ENCODE data around the gene ARHGAP6. TPM values are rescaled to one million over a fixed set of nuclear protein-coding genes. Genes with fewer than 3 reads are reported as not detected.

The ARHGAP6 gene
- total RNA-seq, 1 experiment from 2014 or later = 0.10 TPM

DNA sequence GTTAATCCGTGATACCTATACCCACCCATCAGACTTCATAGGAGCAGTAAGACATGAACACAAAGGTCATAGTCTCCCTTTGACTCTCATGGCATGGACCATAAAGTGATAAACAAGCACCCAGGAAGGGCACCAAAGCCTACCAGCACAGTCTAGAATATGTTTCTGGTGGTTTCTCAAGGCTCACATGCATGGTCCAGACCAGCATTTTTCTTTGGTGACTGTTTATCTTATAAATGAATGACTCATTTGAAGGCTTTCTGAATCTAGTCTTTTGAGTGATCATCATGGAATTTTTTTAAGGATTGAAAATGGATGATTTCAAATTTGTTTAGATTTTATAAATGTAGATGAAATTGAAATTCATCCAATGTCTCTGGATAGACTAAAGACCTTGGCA lies 404.5 kb downstream of the ARHGAP6 start:
- no peak for ATAC-seq

DNA sequence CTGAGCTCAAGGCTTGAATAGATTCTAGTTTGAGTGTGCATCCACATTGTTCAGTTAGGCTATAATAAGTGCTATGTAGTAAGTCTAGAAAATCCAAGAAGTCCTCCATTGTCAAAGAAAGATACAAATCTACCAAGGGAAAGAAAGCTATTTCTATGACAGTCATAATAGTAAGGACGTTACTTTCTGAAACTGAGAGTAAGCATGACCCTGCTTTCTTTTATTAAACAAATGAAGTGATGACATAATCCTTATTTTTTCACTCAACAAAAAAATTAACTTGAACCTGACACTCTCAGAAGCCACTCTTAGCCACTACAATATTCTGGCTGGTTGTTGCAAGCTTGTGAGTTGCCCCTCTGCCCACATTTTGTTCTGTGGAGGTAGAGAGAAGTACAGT lies 406.3 kb downstream of the ARHGAP6 start:
- RAD21 ChIA-PET (ENCODE audit: low non-redundant PET in 1 of 2, low total read pairs in 2 of 2, uncharacterized antibody in 2 of 2, unreplicated experiment in 2 of 2) = no interaction called here
- Histone ChIP-seq H3K36me3 (ENCODE audit: control insufficient read depth in 1 of 2, insufficient read depth in 2 of 2, low read length in 2 of 2) (no peaks in the 10 kb centered on the region), H3K27ac (ENCODE audit: low read depth, low read length) (no peak overlapping the region), H3K79me2 (ENCODE audit: insufficient read depth, low read length) (no peaks in the 10 kb centered on the region), H3K4me2 (ENCODE audit: low read length) (no peak overlapping the region), H4K20me1 (ENCODE audit: insufficient read depth) (no peaks in the 10 kb centered on the region), H3K9me3 (ENCODE audit: control insufficient read depth in 1 of 2, insufficient read depth in 1 of 2, low read depth in 1 of 2, low read length in 2 of 2) (no peaks in the 10 kb centered on the region), H3K9me2 (ENCODE audit: insufficient read depth) (no peaks in the 10 kb centered on the region), H3K4me3 (replicated peaks in 1 of 2; ENCODE audit: low read depth in 1 of 2, low read length in 2 of 2) (no peak overlapping the region), H3K9ac (ENCODE audit: low read length) (no peak overlapping the region), H3K4me1 (ENCODE audit: control insufficient read depth in 1 of 2, insufficient read depth in 2 of 2, low read length in 2 of 2) (no peaks in the 10 kb centered on the region), H2AFZ (ENCODE audit: low read depth, low read length, poor library complexity, severe bottlenecking) (no peak overlapping the region), H3K27me3 (ENCODE audit: insufficient read depth, low read length) (no peaks in the 10 kb centered on the region)
- POLR2A ChIA-PET = no interaction called here
- BruUV-seq (replicated peaks) = no TSS peak
- ATAC-seq = no peak
- intact Hi-C loops (cut with micrococcal nuclease) = no loop called here
- CTCF ChIA-PET = no interaction called here
- no peak for DNase-seq (ENCODE audit: low read depth, low spot score)
- TF ChIP-seq TCF7L2 (IDR thresholded peaks at IDR 0.05; ENCODE audit: borderline replicate concordance, extremely low read depth, insufficient read depth, insufficient read length) (no peak), SP1 (IDR thresholded peaks at IDR 0.05; ENCODE audit: low read depth) (no peak), EZH2 (IDR thresholded peaks at IDR 0.05) (no peak), EZH2phosphoT487 (IDR thresholded peaks at IDR 0.05; ENCODE audit: borderline replicate concordance) (no peak), POLR2A (IDR thresholded peaks at IDR 0.05; ENCODE audit: borderline replicate concordance, extremely low read depth, insufficient read depth, insufficient read length) (no peak), FOSL1 (IDR thresholded peaks at IDR 0.05; ENCODE audit: low read depth) (no peak), RAD21 (IDR thresholded peaks at IDR 0.05; ENCODE audit: low read depth) (no peak)
- TF ChIP-seq, protein P1, sequence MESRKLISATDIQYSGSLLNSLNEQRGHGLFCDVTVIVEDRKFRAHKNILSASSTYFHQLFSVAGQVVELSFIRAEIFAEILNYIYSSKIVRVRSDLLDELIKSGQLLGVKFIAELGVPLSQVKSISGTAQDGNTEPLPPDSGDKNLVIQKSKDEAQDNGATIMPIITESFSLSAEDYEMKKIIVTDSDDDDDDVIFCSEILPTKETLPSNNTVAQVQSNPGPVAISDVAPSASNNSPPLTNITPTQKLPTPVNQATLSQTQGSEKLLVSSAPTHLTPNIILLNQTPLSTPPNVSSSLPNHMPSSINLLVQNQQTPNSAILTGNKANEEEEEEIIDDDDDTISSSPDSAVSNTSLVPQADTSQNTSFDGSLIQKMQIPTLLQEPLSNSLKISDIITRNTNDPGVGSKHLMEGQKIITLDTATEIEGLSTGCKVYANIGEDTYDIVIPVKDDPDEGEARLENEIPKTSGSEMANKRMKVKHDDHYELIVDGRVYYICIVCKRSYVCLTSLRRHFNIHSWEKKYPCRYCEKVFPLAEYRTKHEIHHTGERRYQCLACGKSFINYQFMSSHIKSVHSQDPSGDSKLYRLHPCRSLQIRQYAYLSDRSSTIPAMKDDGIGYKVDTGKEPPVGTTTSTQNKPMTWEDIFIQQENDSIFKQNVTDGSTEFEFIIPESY (IDR thresholded peaks at IDR 0.05; ENCODE audit: extremely low read depth, insufficient replicate concordance, low read length) = no peak

More for the DNA sequence above, 404.5 kb downstream of the ARHGAP6 start:
- no TSS peak for BruUV-seq (replicated peaks)
- H3K9me2 ChIP-seq (ENCODE audit: insufficient read depth) = no peaks in the 10 kb centered on the region
- H4K20me1 ChIP-seq (ENCODE audit: insufficient read depth) = no peaks in the 10 kb centered on the region
- H3K4me2 ChIP-seq (ENCODE audit: low read length) = no peak overlapping the region
- no peaks in the 10 kb centered on the region for H3K36me3 ChIP-seq (ENCODE audit: control insufficient read depth in 1 of 2, insufficient read depth in 2 of 2, low read length in 2 of 2)
- intact Hi-C loops (cut with micrococcal nuclease) = no loop called here
- TF ChIP-seq, protein P2, sequence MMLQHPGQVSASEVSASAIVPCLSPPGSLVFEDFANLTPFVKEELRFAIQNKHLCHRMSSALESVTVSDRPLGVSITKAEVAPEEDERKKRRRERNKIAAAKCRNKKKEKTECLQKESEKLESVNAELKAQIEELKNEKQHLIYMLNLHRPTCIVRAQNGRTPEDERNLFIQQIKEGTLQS (IDR thresholded peaks at IDR 0.05) = no peak
- TF ChIP-seq CTCF (IDR thresholded peaks at IDR 0.05 in 2 of 3, conservative IDR thresholded peaks at IDR 0.05 in 1 of 3; ENCODE audit: borderline replicate concordance in 1 of 3, insufficient read depth in 1 of 3, low read depth in 2 of 3, low read length in 2 of 3) (no peak), EGR1 (IDR thresholded peaks at IDR 0.05; ENCODE audit: low read depth) (no peak), YY1 (IDR thresholded peaks at IDR 0.05; ENCODE audit: extremely low read depth, insufficient replicate concordance, low read depth, low read length) (no peak), ZFX (IDR thresholded peaks at IDR 0.05) (no peak)
- H3K4me3 ChIP-seq (replicated peaks in 1 of 2; ENCODE audit: low read depth in 1 of 2, low read length in 2 of 2) = no peak overlapping the region
- ChIA-PET RAD21 (ENCODE audit: low non-redundant PET in 1 of 2, low total read pairs in 2 of 2, uncharacterized antibody in 2 of 2, unreplicated experiment in 2 of 2) (no interaction called here), POLR2A (no interaction called here), CTCF (no interaction called here)
- no peaks in the 10 kb centered on the region for H3K4me1 ChIP-seq (ENCODE audit: control insufficient read depth in 1 of 2, insufficient read depth in 2 of 2, low read length in 2 of 2)
- no peak for DNase-seq (ENCODE audit: low read depth, low spot score)
- no peak overlapping the region for H3K9ac ChIP-seq (ENCODE audit: low read length)
- H2AFZ ChIP-seq (ENCODE audit: low read depth, low read length, poor library complexity, severe bottlenecking) = no peak overlapping the region
- no peaks in the 10 kb centered on the region for H3K79me2 ChIP-seq (ENCODE audit: insufficient read depth, low read length)
- no peak overlapping the region for H3K27ac ChIP-seq (ENCODE audit: low read depth, low read length)
- no peaks in the 10 kb centered on the region for H3K9me3 ChIP-seq (ENCODE audit: control insufficient read depth in 1 of 2, insufficient read depth in 1 of 2, low read depth in 1 of 2, low read length in 2 of 2)
- H3K27me3 ChIP-seq (ENCODE audit: insufficient read depth, low read length) = no peaks in the 10 kb centered on the region

Data from HCT116 (cell line).